NCI-H2227 treated with DMSO at 0.1 percent for 48 hours (cell line): Measurements from ENCODE around the gene KRT85.
"Not testable (repeated sequence)": the region's sequence is repeated elsewhere in the genome, so short reads cannot be mapped to it uniquely, and the experiment has no call there.

Source experiments
- DNase-seq: peaks from one replicate; lab custom pipeline; 2025; lab: John Stamatoyannopoulos, UW

The KRT85 gene

DNA sequence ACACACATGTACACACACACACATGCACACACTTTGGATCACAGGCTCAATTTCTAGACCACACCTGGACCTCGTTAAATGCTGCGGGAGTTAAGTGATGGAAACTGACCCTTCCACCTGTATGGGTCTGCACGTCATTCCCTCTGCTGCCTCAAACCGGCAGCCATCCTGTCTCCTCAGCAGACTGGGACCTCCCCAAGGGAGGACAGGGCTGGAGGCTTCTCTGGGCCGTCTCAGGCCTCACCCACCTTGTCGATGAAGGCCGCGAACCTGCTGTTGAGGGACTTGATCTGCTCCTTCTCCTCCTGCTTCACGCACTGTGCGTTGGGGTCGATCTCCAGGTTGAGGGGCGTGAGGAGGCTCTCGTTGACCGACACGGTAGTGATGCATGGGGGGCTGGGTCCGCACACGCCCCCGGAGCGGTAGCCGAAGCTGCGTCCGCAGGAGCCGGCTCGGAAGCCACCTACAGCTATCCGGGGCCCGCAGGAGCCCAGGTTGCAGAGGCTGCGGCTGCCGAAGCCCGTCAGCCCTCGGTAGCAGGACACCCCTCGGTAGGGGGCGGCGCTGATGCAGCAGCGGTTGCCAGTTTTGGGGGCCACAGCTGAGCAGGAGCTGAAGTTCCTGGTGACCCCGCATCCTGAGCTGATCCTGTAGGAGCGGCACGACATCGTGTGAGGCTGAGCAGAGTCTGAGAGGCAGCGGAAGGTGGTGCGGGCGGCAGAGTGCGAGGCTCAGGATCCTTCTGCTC is at the start of gene KRT85:
KRT85 (minus strand) TSS at position 744 of the 748 bp plus-strand sequence; CDS start at position 668, 76 bp downstream.
- no peak for DNase-seq

- no peak for DNase-seq
Measured at GRCh38 chr12:52416795-52417194, 49.5 kb upstream of the KRT85 start.

DNA sequence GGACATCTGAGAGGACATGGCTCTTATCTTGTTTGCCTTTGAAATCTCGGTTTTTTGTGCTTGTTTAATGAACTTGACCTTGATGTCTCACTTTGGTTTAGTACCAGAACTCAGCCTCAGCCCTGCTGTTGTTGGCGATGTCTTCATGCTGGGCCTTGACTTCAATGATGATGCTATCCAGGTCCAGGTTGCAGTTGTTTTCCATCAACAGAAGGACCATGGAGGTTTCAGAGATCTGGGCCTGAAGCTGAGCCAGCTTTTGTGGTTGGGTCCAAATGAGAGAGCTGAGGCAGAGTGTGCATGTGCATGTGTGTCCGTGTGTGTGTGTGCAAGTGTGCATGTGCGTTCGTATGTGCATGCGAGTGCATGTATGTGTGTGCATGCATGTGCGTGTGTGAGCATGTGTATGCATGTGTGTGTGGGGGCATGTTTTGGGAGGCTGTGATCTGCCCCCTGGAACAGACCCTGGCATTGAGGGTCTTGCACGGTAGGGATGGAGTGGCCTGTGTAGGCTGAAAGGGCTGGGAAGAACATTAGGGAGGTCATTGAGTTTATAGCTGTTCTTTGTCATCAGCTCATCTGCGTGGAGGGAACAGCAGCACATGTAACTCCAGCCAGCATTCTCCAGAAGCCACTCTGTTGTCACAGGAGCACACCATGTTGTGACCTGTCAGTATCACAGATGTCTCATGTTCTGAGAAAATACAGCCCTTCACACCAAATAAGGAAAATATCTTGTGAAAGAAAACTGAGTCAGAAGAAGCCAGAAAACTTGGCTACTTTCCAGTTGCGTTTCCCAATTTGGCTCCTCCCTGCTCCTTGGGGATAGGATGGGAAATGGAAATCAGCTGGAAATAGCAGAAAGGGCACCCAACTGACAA is 48.8 kb upstream of the KRT85 start:
- no peak for DNase-seq

- DNase-seq = no peak
Measured at GRCh38 chr12:52414936-52415335, 47.7 kb upstream of the KRT85 start.

DNA sequence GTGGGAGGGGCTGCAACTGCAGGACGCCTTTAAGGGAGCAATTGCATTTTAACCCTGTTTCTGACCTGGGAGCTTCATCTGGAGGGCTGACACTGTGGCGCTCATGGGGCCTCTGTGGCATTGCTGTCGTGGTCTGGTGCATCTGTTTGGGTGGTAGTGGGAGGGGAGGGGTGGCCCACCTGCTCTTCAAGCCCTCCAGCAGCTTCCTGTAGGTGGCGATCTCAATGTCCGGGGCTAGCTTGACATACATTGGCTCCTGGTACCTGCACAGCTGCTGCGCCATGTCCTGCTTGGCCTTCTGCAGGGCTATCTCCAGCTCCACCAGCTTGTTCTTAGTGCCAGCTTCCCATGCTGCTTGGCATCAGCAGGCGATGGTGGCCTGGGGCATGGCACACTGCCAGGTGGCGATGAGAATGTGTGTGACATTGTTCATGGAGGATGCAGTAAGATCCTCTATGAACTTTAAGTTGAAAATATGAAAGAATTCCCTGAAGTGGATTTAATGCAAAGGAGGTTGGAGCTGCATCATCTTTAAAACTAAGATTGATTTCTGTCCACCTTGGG is 46.6 kb upstream of the KRT85 start:
- no peak for DNase-seq

- DNase-seq = no peak
Measured at GRCh38 chr12:52413202-52413601, 45.9 kb upstream of the KRT85 start.

GRCh38 chr12:52411815-52412214 is 44.5 kb upstream of the KRT85 start:
- no peak for DNase-seq

DNA sequence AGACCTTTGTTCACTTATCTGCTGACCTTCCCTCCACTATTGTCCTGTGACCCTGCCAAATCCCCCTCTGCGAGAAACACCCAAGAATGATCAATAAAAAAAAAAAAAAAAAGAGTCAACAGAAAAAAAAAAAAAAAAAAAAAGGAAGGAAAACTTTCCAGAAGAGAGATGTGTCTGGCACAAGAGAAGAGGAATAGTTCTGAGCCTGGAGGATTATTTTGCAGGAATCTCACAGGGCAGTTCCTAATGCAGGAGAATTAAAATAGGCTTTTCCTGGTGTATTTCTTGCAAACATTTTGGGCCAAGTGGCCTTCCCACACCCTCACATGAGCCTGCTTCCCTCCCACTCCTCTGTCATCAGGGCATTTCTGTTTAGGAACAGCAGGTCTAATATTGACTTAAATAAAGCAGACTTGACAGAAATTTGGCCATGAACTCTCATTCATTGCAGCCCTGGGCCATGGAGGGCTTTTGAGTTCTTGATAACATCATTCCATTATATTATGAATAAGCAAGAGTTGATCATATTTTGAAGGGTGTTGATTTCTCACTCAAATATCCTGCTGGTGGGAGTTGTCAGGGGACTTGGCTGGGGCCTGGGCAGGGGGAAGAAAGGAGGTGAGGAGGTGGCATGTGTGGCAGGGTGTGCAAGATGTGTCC is 43.4 kb upstream of the KRT85 start:
- DNase-seq = not testable (repeated sequence)

GRCh38 chr12:52407918-52408317 is 40.6 kb upstream of the KRT85 start:
- DNase-seq = no peak

- DNase-seq = no peak
Measured at GRCh38 chr12:52405922-52406385, 38.7 kb upstream of the KRT85 start, which contains the start of gene KRT82. Gene KRT82 (minus strand): TSS chr12:52406335. CDS start chr12:52406277, 58 bp downstream.

- DNase-seq = no peak
Measured at GRCh38 chr12:52404951-52405350, 37.7 kb upstream of the KRT85 start.

DNA sequence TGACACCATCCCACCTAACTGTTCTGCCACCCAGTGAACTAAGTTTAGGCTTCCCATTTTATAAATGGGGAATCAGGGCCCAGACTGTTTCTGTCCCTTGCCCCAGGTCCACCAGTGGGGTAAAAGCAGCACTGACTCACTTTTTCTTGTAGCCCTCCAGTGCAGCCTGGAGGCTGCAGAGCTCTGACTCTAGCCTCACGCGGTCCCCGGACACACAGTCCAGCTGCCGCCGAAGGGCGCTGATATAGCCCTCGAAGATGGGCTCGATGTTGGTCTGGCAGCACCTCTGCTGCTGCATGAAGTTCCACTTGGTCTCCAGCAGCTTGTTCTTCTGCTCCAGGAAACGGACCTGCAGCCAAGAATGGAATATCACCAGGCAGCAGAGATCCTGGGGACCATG is 36.3 kb upstream of the KRT85 start:
- no peak for DNase-seq

GRCh38 chr12:52402873-52403540 is 35.7 kb upstream of the KRT85 start:
- DNase-seq = no peak

DNA sequence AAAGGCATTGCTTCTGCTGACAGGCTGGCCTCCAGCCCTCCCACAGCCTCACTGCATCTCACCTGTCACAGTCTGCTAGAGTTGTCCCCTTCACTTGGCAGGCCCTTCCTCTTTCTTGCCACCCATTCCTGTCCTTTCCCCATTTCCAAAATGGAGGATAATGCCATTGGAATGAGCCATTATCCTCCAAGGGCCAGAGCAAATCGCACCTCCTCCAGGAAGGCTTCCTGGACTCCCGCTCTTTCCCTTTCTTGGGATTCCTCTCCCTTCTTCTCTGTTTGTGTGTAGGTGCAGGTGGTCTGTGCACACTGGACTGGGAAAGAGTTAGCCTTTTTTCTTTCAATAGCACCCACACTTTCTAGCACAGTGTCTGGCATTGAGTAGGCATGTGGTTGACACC is 35.1 kb upstream of the KRT85 start:
- DNase-seq = no peak

- DNase-seq = no peak
Measured at GRCh38 chr12:52401926-52402325, 34.6 kb upstream of the KRT85 start.

DNA sequence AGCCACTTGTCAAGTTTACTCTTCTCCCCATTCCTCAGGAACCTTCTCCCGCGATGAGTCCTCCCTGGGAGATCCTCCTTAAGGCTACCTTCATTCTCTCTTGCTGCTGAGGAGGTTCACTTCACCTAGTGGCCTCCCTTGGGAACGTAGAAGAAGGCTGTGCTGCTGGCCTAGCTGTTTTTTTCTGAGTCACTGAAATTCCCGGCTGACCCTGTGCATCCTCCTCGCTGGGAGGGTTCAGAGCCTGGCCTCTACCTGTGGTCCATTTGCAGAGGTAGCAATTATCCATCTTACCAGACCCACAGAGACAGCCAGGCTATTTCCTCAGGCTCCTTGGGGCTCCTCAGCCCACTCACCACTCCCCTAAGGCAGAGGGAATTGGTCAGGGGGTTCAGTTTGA is 34.2 kb upstream of the KRT85 start:
- DNase-seq = no peak

- no peak for DNase-seq
Measured at GRCh38 chr12:52400906-52401305, 33.6 kb upstream of the KRT85 start.

DNA sequence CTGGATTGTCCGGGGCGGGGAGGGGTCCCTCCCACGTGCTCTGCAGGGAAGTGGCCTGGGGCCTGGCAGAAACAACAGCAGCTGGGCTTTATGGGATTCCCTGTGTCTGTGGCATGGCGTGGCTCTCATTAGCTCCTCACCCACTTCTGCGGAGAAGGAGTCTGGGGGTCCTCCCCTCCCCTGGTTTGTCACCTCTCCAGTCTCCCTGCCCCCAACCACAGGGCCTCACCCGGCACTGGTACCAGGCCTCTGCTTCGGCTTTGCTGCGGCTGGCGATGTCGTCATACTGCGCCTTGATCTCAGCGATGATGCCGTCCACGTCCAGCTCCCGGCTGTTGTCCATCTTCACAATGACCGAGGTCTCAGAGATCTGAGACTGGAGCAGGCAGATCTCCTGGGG is 32.5 kb upstream of the KRT85 start:
- DNase-seq = no peak

GRCh38 chr12:52398176-52398575 is 30.9 kb upstream of the KRT85 start:
- DNase-seq = no peak

- DNase-seq = no peak
Measured at GRCh38 chr12:52396656-52397055, 29.4 kb upstream of the KRT85 start.

DNA sequence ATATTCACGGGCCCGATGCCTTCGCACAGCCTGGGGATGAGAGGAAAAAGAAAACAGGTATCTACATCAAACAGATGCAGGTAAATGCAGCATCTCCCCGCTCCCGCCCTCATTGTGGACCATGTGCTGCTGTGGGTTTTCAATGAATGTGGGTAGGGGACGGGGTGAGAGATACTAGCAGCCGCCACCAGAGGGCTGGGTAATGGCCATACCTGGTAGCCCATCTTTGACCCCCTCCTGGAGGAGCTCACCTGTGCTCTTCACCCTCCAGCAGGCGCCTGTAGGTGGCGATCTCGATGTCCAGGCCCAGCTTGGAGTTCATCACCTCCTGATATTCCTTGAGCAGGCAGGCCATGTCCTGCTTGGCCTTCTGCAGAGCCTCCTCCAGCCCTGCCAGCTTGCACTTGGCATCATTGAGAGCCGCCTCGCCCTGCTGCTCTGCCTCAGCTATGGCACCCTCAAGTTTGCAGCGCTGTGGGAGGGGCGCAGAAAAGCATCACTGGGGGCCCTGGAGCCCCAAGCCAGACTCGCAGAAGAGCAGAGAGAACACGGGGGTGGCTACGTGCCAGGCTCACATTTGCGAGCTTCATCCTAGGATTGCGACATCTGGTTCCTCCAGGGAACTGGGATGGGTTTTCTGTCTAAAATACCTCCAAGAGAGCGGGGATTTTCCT is 28.6 kb upstream of the KRT85 start:
- DNase-seq = no peak
